H9 (cell line): ENCODE results near the gene SMARCD3. TPM values are rescaled to one million over a fixed set of nuclear protein-coding genes. Genes with fewer than 3 reads are reported as not detected.

Experiments
- DNase-seq: peaks from one replicate; pipeline ENCODE4 v3.0.0-alpha.2; 2017
- H2AFZ ChIP-seq: one replicate; pipeline ENCODE4 v1.6.1; 2013; ENCODE audit warnings: mild to moderate bottlenecking, low read length, control low read depth, moderate library complexity
- H2AK5ac ChIP-seq: 2 replicates; pipeline ENCODE4 v1.6.1; 2013; ENCODE audit warnings: low read length, control low read depth, mixed read lengths; ENCODE audit not compliant: insufficient read length
- H2BK120ac ChIP-seq: one replicate; pipeline ENCODE4 v1.6.1; 2013; ENCODE audit warnings: low read depth, mild to moderate bottlenecking, low read length, control low read depth, inconsistent platforms; ENCODE audit not compliant: poor library complexity, severe bottlenecking
- H2BK12ac ChIP-seq: 2 replicates; pipeline ENCODE4 v1.6.1; 2013; ENCODE audit warnings: low read length, control low read depth, mixed read lengths, low read depth; ENCODE audit not compliant: insufficient read length
- H2BK15ac ChIP-seq: 2 replicates; pipeline ENCODE4 v1.6.1; 2013; ENCODE audit warnings: low read depth, low read length, control low read depth
- H2BK20ac ChIP-seq: one replicate; pipeline ENCODE4 v1.6.1; 2013; ENCODE audit warnings: low read depth, mild to moderate bottlenecking, low read length, control low read depth, inconsistent platforms; ENCODE audit not compliant: poor library complexity, severe bottlenecking
- H2BK5ac ChIP-seq: 2 replicates; pipeline ENCODE4 v1.6.1; 2013; ENCODE audit warnings: low read length, control low read depth, mixed read lengths; ENCODE audit not compliant: insufficient read length
- H3K14ac ChIP-seq: 2 replicates; pipeline ENCODE4 v1.6.1; 2013; ENCODE audit warnings: low read length, control low read depth; ENCODE audit not compliant: insufficient read depth
- H3K18ac ChIP-seq: 2 replicates; pipeline ENCODE4 v1.6.1; 2013; ENCODE audit warnings: low read depth, mild to moderate bottlenecking, mixed read lengths, low read length, control low read depth; ENCODE audit not compliant: insufficient read length
- H3K23ac ChIP-seq: 2 replicates; pipeline ENCODE4 v1.6.1; 2013; ENCODE audit warnings: low read length, control low read depth, mixed read lengths, low read depth; ENCODE audit not compliant: insufficient read length
- H3K23me2 ChIP-seq: 2 replicates; pipeline ENCODE4 v1.6.1; 2013; ENCODE audit warnings: low read depth, mild to moderate bottlenecking, mixed read lengths, low read length, control low read depth; ENCODE audit not compliant: insufficient read length, poor library complexity, severe bottlenecking
- H3K27ac ChIP-seq: 2 replicates; pipeline ENCODE4 v1.5.1; 2013; ENCODE audit warnings: low read length, control low read depth, mixed read lengths, low read depth; ENCODE audit not compliant: insufficient read length
- H3K27me3 ChIP-seq: 2 replicates; pipeline ENCODE4 v1.6.1; 2013; ENCODE audit warnings: low read length, control low read depth, inconsistent platforms; ENCODE audit not compliant: insufficient read depth
- H3K4ac ChIP-seq: 2 replicates; pipeline ENCODE4 v1.6.1; 2013; ENCODE audit warnings: low read depth, mild to moderate bottlenecking, control low read depth, inconsistent platforms, low read length, moderate library complexity
- H3K4me1 ChIP-seq: 2 replicates; pipeline ENCODE4 v1.6.1; 2013; ENCODE audit warnings: low read length, control low read depth, inconsistent platforms; ENCODE audit not compliant: insufficient read depth
- H3K4me2 ChIP-seq: 2 replicates; pipeline ENCODE4 v1.6.1; 2013; ENCODE audit warnings: low read length, control low read depth, mixed read lengths; ENCODE audit not compliant: insufficient read length, insufficient read depth
- H3K56ac ChIP-seq: 2 replicates; pipeline ENCODE4 v1.6.1; 2013; ENCODE audit warnings: low read depth, mild to moderate bottlenecking, mixed read lengths, low read length, control low read depth; ENCODE audit not compliant: insufficient read length
- H3K79me1 ChIP-seq: 2 replicates; pipeline ENCODE4 v1.6.1; 2013; ENCODE audit warnings: low read depth, mild to moderate bottlenecking, moderate library complexity, low read length, control low read depth, inconsistent platforms; ENCODE audit not compliant: insufficient read depth, poor library complexity, severe bottlenecking
- H3K79me2 ChIP-seq: 2 replicates; pipeline ENCODE4 v1.6.1; 2013; ENCODE audit warnings: low read length, control low read depth, inconsistent platforms; ENCODE audit not compliant: insufficient read depth
- H3K9ac ChIP-seq: 2 replicates; pipeline ENCODE4 v1.6.1; 2013; ENCODE audit warnings: low read length, control low read depth, mixed read lengths; ENCODE audit not compliant: insufficient read length; ENCODE audit errors: extremely low read depth
- H3K9me3 ChIP-seq: one replicate; pipeline ENCODE4 v1.6.1; 2013; ENCODE audit warnings: low read depth, low read length, inconsistent platforms; ENCODE audit not compliant: control insufficient read depth
- H3T11ph ChIP-seq: one replicate; pipeline ENCODE4 v1.6.1; 2013; ENCODE audit warnings: mild to moderate bottlenecking, low read length, control low read depth, inconsistent platforms
- H4K20me1 ChIP-seq: one replicate; pipeline ENCODE4 v1.6.1; 2013; ENCODE audit not compliant: control insufficient read depth, insufficient read length, insufficient read depth
- H4K5ac ChIP-seq: 2 replicates; pipeline ENCODE4 v1.6.1; 2013; ENCODE audit warnings: low read depth, mild to moderate bottlenecking, mixed read lengths, low read length, control low read depth; ENCODE audit not compliant: insufficient read length
- H4K8ac ChIP-seq: replicated peaks from 2 replicates; pipeline ENCODE4 v1.6.1; 2013; ENCODE audit warnings: low read length, control low read depth, mixed read lengths, low read depth; ENCODE audit not compliant: insufficient read length
- H4K91ac ChIP-seq: 2 replicates; pipeline ENCODE4 v1.6.1; 2013; ENCODE audit warnings: low read depth, mild to moderate bottlenecking, moderate library complexity, mixed read lengths, low read length, control low read depth; ENCODE audit not compliant: insufficient read length
- H3K27ac Mint-ChIP-seq, 3 experiments: 2 replicates in 2 of 3; 3 replicates in 1 of 3; pipeline ENCODE4 v1.8.0; 2020 to 2021; ENCODE audit warnings: mixed read lengths in 3 of 3, mild to moderate bottlenecking in 1 of 3, moderate library complexity in 1 of 3
- H3K27me3 Mint-ChIP-seq: 2 replicates; pipeline ENCODE4 v1.8.0; 2021; ENCODE audit warnings: low read depth, mild to moderate bottlenecking, moderate library complexity, mixed read lengths
- H3K36me3 Mint-ChIP-seq, 3 experiments: 2 replicates in 2 of 3; 3 replicates in 1 of 3; pipeline ENCODE4 v1.8.0; 2020 to 2021; ENCODE audit warnings: low read depth in 3 of 3, mixed read lengths in 3 of 3; ENCODE audit not compliant: insufficient read depth in 1 of 3
- H3K4me1 Mint-ChIP-seq, 2 experiments: 2 replicates each; pipeline ENCODE4 v1.8.0; 2020; ENCODE audit warnings: mixed read lengths in 2 of 2
- H3K4me3 Mint-ChIP-seq, 2 experiments: 2 replicates in 1 of 2; 3 replicates in 1 of 2; pipeline ENCODE4 v1.8.0; 2020 to 2021; ENCODE audit warnings: mild to moderate bottlenecking in 2 of 2, mixed read lengths in 2 of 2, moderate library complexity in 1 of 2
- H3K9me3 Mint-ChIP-seq, 2 experiments: 2 replicates in 1 of 2; 3 replicates in 1 of 2; pipeline ENCODE4 v1.8.0; 2020; ENCODE audit warnings: mild to moderate bottlenecking in 2 of 2, mixed read lengths in 2 of 2, moderate library complexity in 1 of 2
- CTCF ChIP-seq: fragments of 200-600 bp; sonication (generic); conservative IDR thresholded peaks from 3 replicates; pipeline ENCODE4 v1.8.0; 2021; ENCODE audit warnings: antibody characterized with exemption, mild to moderate bottlenecking
- WGBS: extraction: QIAGEN DNeasy Blood & Tissue Kit; methylation state at CpG from one replicate; pipeline ENCODE4 v1.1.7; 2013; ENCODE audit warnings: missing lambda C conversion rate, low lambda C conversion rate, mixed read lengths; ENCODE audit not compliant: insufficient read length; ENCODE audit errors: extremely low coverage; 5-methylcytosine and 5-hydroxymethylcytosine counted together
- total RNA-seq: library from RNA; stranded (reverse); gene quantifications from 2 replicates; pipeline ENCODE4 v1.2.1, GENCODE V29; 2021

The SMARCD3 gene
- total RNA-seq, 1 experiment from 2014 or later = 5.0 TPM

GRCh38 chr7:151296202-151296992 lies 47.9 kb upstream of the SMARCD3 start:
- TF ChIP-seq CTCF = no peak
- no peak overlapping the region for H3K18ac ChIP-seq
- no peak overlapping the region for H2BK5ac ChIP-seq
- H3K36me3 Mint-ChIP-seq = peaks cover 0 to 4% (median 0%) of the 10 kb centered on the region in 3 experiments; a peak in 3 of 7 replicates
- H3K4ac ChIP-seq = no peak overlapping the region
- H2BK12ac ChIP-seq = no peak overlapping the region
- H3K9me3 Mint-ChIP-seq = peaks cover 7 to 16% of the 10 kb centered on the region in 2 experiments
- no peak overlapping the region for H2BK120ac ChIP-seq
- no peak overlapping the region for H2AFZ ChIP-seq
- no peaks in the 10 kb centered on the region for H3K4me1 ChIP-seq
- H3K9ac ChIP-seq = no peak overlapping the region
- H3K27ac ChIP-seq = no peak overlapping the region
- WGBS = no CpG with 5 or more reads among the region's 3 CpGs
- H3K23me2 ChIP-seq = no peaks in the 10 kb centered on the region
- H3K27ac Mint-ChIP-seq = no peak overlapping the region
- no peaks in the 10 kb centered on the region for H4K20me1 ChIP-seq
- H3K27me3 Mint-ChIP-seq = peaks cover 66% of the 10 kb centered on the region
- no peaks in the 10 kb centered on the region for H3K27me3 ChIP-seq
- no peak overlapping the region for H2AK5ac ChIP-seq
- H2BK20ac ChIP-seq = no peak overlapping the region
- no peaks in the 10 kb centered on the region for H3K9me3 ChIP-seq
- no peak for DNase-seq
- no peak overlapping the region for H3K4me3 Mint-ChIP-seq
- no peak overlapping the region for H3T11ph ChIP-seq
- H3K79me1 ChIP-seq = no peaks in the 10 kb centered on the region
- H4K8ac ChIP-seq = no peak overlapping the region
- no peak overlapping the region for H3K23ac ChIP-seq
- no peak overlapping the region for H3K4me2 ChIP-seq
- H4K91ac ChIP-seq = no peak overlapping the region
- no peak overlapping the region for H3K14ac ChIP-seq
- H4K5ac ChIP-seq = no peak overlapping the region
- H3K56ac ChIP-seq = no peak overlapping the region
- H3K79me2 ChIP-seq = no peaks in the 10 kb centered on the region
- H2BK15ac ChIP-seq = no peak overlapping the region
- no peaks in the 10 kb centered on the region for H3K4me1 Mint-ChIP-seq
